Left ventricle myocardium inferior (tissue), 1 donor: ENCODE data around the gene ANXA6. TPM values are rescaled to one million over a fixed set of nuclear protein-coding genes. Genes with fewer than 3 reads are reported as not detected.

Experiments
- DNase-seq: peaks from one replicate; pipeline ENCODE4 v3.0.0-alpha.2; 2020
- H3K27ac ChIP-seq: fragments of 200-600 bp; replicated peaks from 2 replicates; pipeline ENCODE4 v1.8.0; 2021
- H3K27me3 ChIP-seq: fragments of 200-600 bp; 2 replicates; pipeline ENCODE4 v1.8.0; 2021; ENCODE audit warnings: low read depth
- H3K36me3 ChIP-seq: fragments of 200-600 bp; 2 replicates; pipeline ENCODE4 v1.8.0; 2021
- H3K4me1 ChIP-seq: fragments of 200-600 bp; 2 replicates; pipeline ENCODE4 v1.8.0; 2021
- H3K4me3 ChIP-seq: fragments of 200-600 bp; 2 replicates; pipeline ENCODE4 v1.8.0; 2021; ENCODE audit warnings: mild to moderate bottlenecking, moderate library complexity
- H3K9me3 ChIP-seq: fragments of 200-600 bp; replicated peaks from 2 replicates; pipeline ENCODE4 v1.8.0; 2021
- CTCF ChIP-seq: fragments of 200-600 bp; IDR thresholded peaks from 2 replicates; pipeline ENCODE4 v1.8.0; 2021; ENCODE audit warnings: antibody characterized with exemption, mild to moderate bottlenecking, borderline replicate concordance
- intact Hi-C: fragments of 100-400 bp; cut with micrococcal nuclease; formaldehyde crosslinking; loops from one replicate; pipeline ENCODE4 v1.11.0; 2022
- total RNA-seq: library from RNA; stranded (reverse); fragmentation: NEBNext Ultra II Directional; extraction: Animal tissue kit (Norgen Biotek cat#: 25700); gene quantifications from one replicate; pipeline ENCODE4 v1.2.1, GENCODE V29; 2021
- donor health status: DM: no; HTN: yes; CAD: no; lungs with severe emphysema.

ANXA6 gene
- total RNA-seq, 1 donor from 2014 or later = 195 TPM

GRCh38 chr5:151077419-151077818 lies 80.2 kb downstream of the ANXA6 start:
- DNase-seq = no peak
- intact Hi-C loops = no loop called here
- H3K27me3 ChIP-seq = no peaks in the 10 kb centered on the region
- H3K36me3 ChIP-seq = peaks cover 4% of the 10 kb centered on the region
- peak overlapping the region; percentile 99 for H3K27ac ChIP-seq
- no peak overlapping the region for H3K4me3 ChIP-seq
- peaks cover 76% of the 10 kb centered on the region for H3K4me1 ChIP-seq
- TF ChIP-seq CTCF = no peak
- H3K9me3 ChIP-seq = no peaks in the 10 kb centered on the region

GRCh38 chr5:151076616-151077015 lies 81.0 kb downstream of the ANXA6 start:
- peak overlapping the region; percentile 55 for H3K27ac ChIP-seq
- no peak for DNase-seq

GRCh38 chr5:151075698-151076331 lies 81.8 kb downstream of the ANXA6 start:
- no peak for DNase-seq
- intact Hi-C loops = no loop called here
- peaks cover 83% of the 10 kb centered on the region for H3K4me1 ChIP-seq
- H3K4me3 ChIP-seq = no peak overlapping the region
- TF ChIP-seq CTCF = no peak
- peak overlapping the region; percentile 55 for H3K27ac ChIP-seq
- peaks cover 4% of the 10 kb centered on the region for H3K36me3 ChIP-seq
- H3K9me3 ChIP-seq = no peaks in the 10 kb centered on the region
- H3K27me3 ChIP-seq = no peaks in the 10 kb centered on the region

More at GRCh38 chr5:151076616-151077015, 81.0 kb downstream of the ANXA6 start:
- no peaks in the 10 kb centered on the region for H3K9me3 ChIP-seq
- H3K4me3 ChIP-seq = no peak overlapping the region
- H3K27me3 ChIP-seq = no peaks in the 10 kb centered on the region
- peaks cover 76% of the 10 kb centered on the region for H3K4me1 ChIP-seq
- TF ChIP-seq CTCF = no peak
- intact Hi-C loops = no loop called here
- peaks cover 4% of the 10 kb centered on the region for H3K36me3 ChIP-seq

- no peak for TF ChIP-seq CTCF
- intact Hi-C loops = no loop called here
- H3K27me3 ChIP-seq = no peaks in the 10 kb centered on the region
- DNase-seq = no peak
- H3K36me3 ChIP-seq = peaks cover 4% of the 10 kb centered on the region
- peaks cover 83% of the 10 kb centered on the region for H3K4me1 ChIP-seq
- H3K9me3 ChIP-seq = no peaks in the 10 kb centered on the region
- no peak overlapping the region for H3K27ac ChIP-seq
- no peak overlapping the region for H3K4me3 ChIP-seq
These were observed 83.0 kb downstream of the ANXA6 start for GRCh38 chr5:151074557-151074956.

- peaks cover 4% of the 10 kb centered on the region for H3K36me3 ChIP-seq
- no peaks in the 10 kb centered on the region for H3K27me3 ChIP-seq
- H3K9me3 ChIP-seq = no peaks in the 10 kb centered on the region
- peaks cover 83% of the 10 kb centered on the region for H3K4me1 ChIP-seq
- no peak overlapping the region for H3K4me3 ChIP-seq
- peak overlapping the region; percentile 82 for H3K27ac ChIP-seq
- TF ChIP-seq CTCF = no peak
- no peak for DNase-seq
- intact Hi-C loops = no loop called here
These were observed 84.3 kb downstream of the ANXA6 start for GRCh38 chr5:151073280-151073679.
